OCI-LY3 (cell line): Measurements from ENCODE around the gene MAP6D1.

Experiments
- H2AFZ ChIP-seq: fragments of 200-600, 300-600 bp; shearing (Covaris generic); 2 replicates; pipeline ENCODE4 v1.6.0; 2014; ENCODE audit warnings: antibody characterized with exemption, low read depth, low read length
- H3K27ac ChIP-seq: fragments of 200-600, 300-600 bp; sonication (generic); 2 replicates; pipeline ENCODE4 v1.5.1; 2014; ENCODE audit warnings: mild to moderate bottlenecking, low read length, moderate library complexity, mixed read lengths
- H3K27me3 ChIP-seq: fragments of 200-600, 300-600 bp; sonication (generic); 2 replicates; pipeline ENCODE4 v1.6.1; 2014; ENCODE audit warnings: low read depth, low read length, mixed read lengths
- H3K36me3 ChIP-seq: fragments of 200-600, 300-600 bp; sonication (generic); replicated peaks from 2 replicates; pipeline ENCODE3; 2014; ENCODE audit warnings: low read depth, low read length, mixed read lengths
- H3K4me1 ChIP-seq: fragments of 300-600, 200-600 bp; sonication (generic); 2 replicates; pipeline ENCODE4 v1.6.1; 2014; ENCODE audit warnings: low read length, mixed read lengths
- H3K4me2 ChIP-seq: fragments of 200-600, 300-600 bp; sonication (generic); 2 replicates; pipeline ENCODE4 v1.6.1; 2014; ENCODE audit warnings: low read length, mixed read lengths
- H3K4me3 ChIP-seq: fragments of 300-600, 200-600 bp; sonication (generic); 2 replicates; pipeline ENCODE4 v1.5.1; 2014; ENCODE audit warnings: antibody characterized with exemption, mild to moderate bottlenecking, low read length, moderate library complexity
- H3K79me2 ChIP-seq: fragments of 300-600, 200-600 bp; shearing (Covaris generic); 2 replicates; pipeline ENCODE4 v1.6.1; 2014; ENCODE audit warnings: mild to moderate bottlenecking, low read length, mixed read lengths
- H3K9ac ChIP-seq: fragments of 300-600, 200-600 bp; shearing (Covaris generic); 2 replicates; pipeline ENCODE4 v1.6.0; 2014; ENCODE audit warnings: mild to moderate bottlenecking, low read length, moderate library complexity
- H3K9me3 ChIP-seq: fragments of 200-600, 300-600 bp; shearing (Covaris generic); 2 replicates; pipeline ENCODE4 v1.6.1; 2014; ENCODE audit warnings: low read length, mixed read lengths; ENCODE audit not compliant: insufficient read depth
- H4K20me1 ChIP-seq: fragments of 200-600, 300-600 bp; sonication (generic); 2 replicates; pipeline ENCODE4 v1.6.1; 2016; ENCODE audit warnings: low read length, mixed read lengths; ENCODE audit not compliant: insufficient read depth
- CTCF ChIP-seq: fragments of 200-600, 300-600 bp; sonication (generic); IDR thresholded peaks from 2 replicates; pipeline ENCODE4 v1.5.1; 2014; ENCODE audit warnings: antibody characterized with exemption, low read length, low read depth
- EZH2phosphoT487 ChIP-seq: fragments of 200-600 bp; shearing (Covaris generic); IDR thresholded peaks from 2 replicates; pipeline ENCODE4 v1.6.1; 2018; ENCODE audit warnings: antibody characterized with exemption, mixed run types, low read depth

The MAP6D1 gene

GRCh38 chr3:183801601-183802000, 23.8 kb downstream of the MAP6D1 start:
- Histone ChIP-seq H3K27ac (no peak overlapping the region), H3K36me3 (peaks cover 68% of the 10 kb centered on the region), H3K27me3 (no peaks in the 10 kb centered on the region), H3K4me1 (no peaks in the 10 kb centered on the region), H3K9me3 (no peaks in the 10 kb centered on the region), H3K79me2 (no peaks in the 10 kb centered on the region), H4K20me1 (no peaks in the 10 kb centered on the region), H3K4me2 (no peak overlapping the region), H3K4me3 (no peak overlapping the region), H3K9ac (no peak overlapping the region), H2AFZ (no peak overlapping the region)
- TF ChIP-seq EZH2phosphoT487 (no peak), CTCF (no peak)

- Histone ChIP-seq H3K27me3 (no peaks in the 10 kb centered on the region), H2AFZ (no peak overlapping the region), H3K79me2 (no peaks in the 10 kb centered on the region), H3K4me1 (no peaks in the 10 kb centered on the region), H3K4me3 (no peak overlapping the region), H3K9ac (no peak overlapping the region), H3K9me3 (no peaks in the 10 kb centered on the region), H3K27ac (no peak overlapping the region), H3K4me2 (no peak overlapping the region), H4K20me1 (no peaks in the 10 kb centered on the region), H3K36me3 (peaks cover 62% of the 10 kb centered on the region)
- TF ChIP-seq EZH2phosphoT487 (no peak), CTCF (no peak)
Measured at GRCh38 chr3:183800243-183800863, 25.0 kb downstream of the MAP6D1 start.

- Histone ChIP-seq H3K4me1 (no peaks in the 10 kb centered on the region), H3K9ac (no peak overlapping the region), H3K27ac (no peak overlapping the region), H3K9me3 (no peaks in the 10 kb centered on the region), H4K20me1 (no peaks in the 10 kb centered on the region), H3K4me3 (no peak overlapping the region), H3K36me3 (peaks cover 65% of the 10 kb centered on the region), H3K27me3 (no peaks in the 10 kb centered on the region), H2AFZ (no peak overlapping the region), H3K79me2 (no peaks in the 10 kb centered on the region), H3K4me2 (no peak overlapping the region)
- TF ChIP-seq CTCF (no peak), EZH2phosphoT487 (no peak)
Measured at GRCh38 chr3:183799461-183799860, 25.9 kb downstream of the MAP6D1 start.

- Histone ChIP-seq H4K20me1 (no peaks in the 10 kb centered on the region), H3K9ac (no peak overlapping the region), H3K4me1 (no peaks in the 10 kb centered on the region), H3K36me3 (peaks cover 63% of the 10 kb centered on the region), H3K79me2 (no peaks in the 10 kb centered on the region), H2AFZ (no peak overlapping the region), H3K27ac (no peak overlapping the region), H3K4me2 (no peak overlapping the region), H3K4me3 (no peak overlapping the region), H3K27me3 (no peaks in the 10 kb centered on the region), H3K9me3 (no peaks in the 10 kb centered on the region)
- no peak for TF ChIP-seq CTCF
- TF ChIP-seq EZH2phosphoT487: no peak
Measured at GRCh38 chr3:183797996-183798395, 27.4 kb downstream of the MAP6D1 start.
